Measurements from ENCODE around the gene ELF4. TPM values are rescaled to one million over a fixed set of nuclear protein-coding genes. Genes with fewer than 3 reads are reported as not detected.

The ELF4 gene
- total and polyA plus RNA-seq, 2 of the 13 experiments (the other 11 are each of a cell fraction or from before 2014, with no cell fraction given) = 1.3 to 2.6 TPM

GRCh38 chrX:130158311-130158710 lies 48.0 kb upstream of the ELF4 start:
- Histone ChIP-seq H3K9ac (ENCODE audit: insufficient read depth, low read depth, low read length) (no peak overlapping the region), H3K4me3 (replicated peaks in 1 of 3; ENCODE audit: insufficient read depth in 1 of 3, low read depth in 2 of 3, low read length in 3 of 3) (no peak overlapping the region), H3K79me2 (ENCODE audit: insufficient read depth, low read length) (peaks cover 15% of the 10 kb centered on the region), H3K4me1 (ENCODE audit: insufficient read depth, low read length) (peaks cover 22% of the 10 kb centered on the region), H3K27ac (ENCODE audit: extremely low read length, insufficient read depth, low read length) (no peak overlapping the region), H3K4me2 (ENCODE audit: low read depth, low read length) (no peak overlapping the region), H2AFZ (ENCODE audit: low read length) (no peak overlapping the region), H4K20me1 (ENCODE audit: insufficient read depth, low read length) (no peaks in the 10 kb centered on the region), H3K27me3 (ENCODE audit: control insufficient read depth in 1 of 2, insufficient read depth in 2 of 2, low read length in 2 of 2) (no peaks in the 10 kb centered on the region), H3K9me3 (ENCODE audit: low read length) (no peaks in the 10 kb centered on the region), H3K36me3 (replicated peaks in 1 of 2; ENCODE audit: control insufficient read depth in 1 of 2, insufficient read depth in 2 of 2, low read length in 2 of 2) (no peaks in the 10 kb centered on the region)
- intact Hi-C loops (cut with micrococcal nuclease; ENCODE audit: unreplicated experiment) = no loop called here
- in situ Hi-C loops (cut with HindIII; ENCODE audit: extremely low pct_ligation_motif_present, low pct_unique_long_range_greater_than_20kb) = no loop called here
- POLR2A ChIA-PET = no interaction called here
- CTCF ChIA-PET (ENCODE audit: low intra/inter-chr PET ratio, low total read pairs) = no interaction called here
- BruUV-seq (replicated peaks) = no TSS peak
- DNase-seq (ENCODE audit: low spot score) (no peak), FAIRE-seq (no peak), ATAC-seq (no peak)
- 100% methylated on average over 2 of the region's 2 CpGs for WGBS (ENCODE audit: low lambda C conversion rate)
- TF ChIP-seq ZNF407 (CRISPR knock-in tag; IDR thresholded peaks at IDR 0.05; ENCODE audit: not compliant biosample characterization) (no peak), NCOA1 (CRISPR knock-in tag; IDR thresholded peaks at IDR 0.05) (no peak), ZNF414 (CRISPR knock-in tag; IDR thresholded peaks at IDR 0.05) (no peak), ZMYM2 (CRISPR knock-in tag; IDR thresholded peaks at IDR 0.05) (no peak), IKZF4 (CRISPR knock-in tag; IDR thresholded peaks at IDR 0.05; ENCODE audit: borderline replicate concordance, low read depth, not compliant biosample characterization) (no peak), RCOR2 (CRISPR knock-in tag; IDR thresholded peaks at IDR 0.05) (no peak), THYN1 (CRISPR knock-in tag; IDR thresholded peaks at IDR 0.05; ENCODE audit: borderline replicate concordance, low read depth) (no peak), ZNF253 (CRISPR knock-in tag; IDR thresholded peaks at IDR 0.05; ENCODE audit: borderline replicate concordance) (no peak), MED8 (CRISPR knock-in tag; IDR thresholded peaks at IDR 0.05; ENCODE audit: insufficient replicate concordance) (no peak), ZNF3 (CRISPR knock-in tag; IDR thresholded peaks at IDR 0.05) (no peak), MYNN (CRISPR knock-in tag; IDR thresholded peaks at IDR 0.05; ENCODE audit: low read depth) (no peak), ZBTB46 (CRISPR knock-in tag; IDR thresholded peaks at IDR 0.05; ENCODE audit: borderline replicate concordance) (no peak), ZNF44 (CRISPR knock-in tag; IDR thresholded peaks at IDR 0.05) (no peak), ZKSCAN5 (CRISPR knock-in tag; IDR thresholded peaks at IDR 0.05) (no peak), POLR2G (IDR thresholded peaks at IDR 0.05; ENCODE audit: low read depth, low read length) (no peak)

All from HepG2 (cell line).